ENCODE data around the gene POLG.

- TF ChIP-seq RAD21 (conservative IDR thresholded peaks at IDR 0.05 in 1 of 2, IDR thresholded peaks at IDR 0.05 in 1 of 2) (no peak), POLR2AphosphoS2 (conservative IDR thresholded peaks at IDR 0.05; ENCODE audit: low read length) (no peak), CTCF (IDR thresholded peaks at IDR 0.05) (no peak)
Observed at GRCh38 chr15:89378296-89379151, 43.9 kb upstream of the POLG start.
